CD8-positive, alpha-beta memory T cell (primary cell): ENCODE measurements around the gene GRAMD1C. TPM values are rescaled to one million over a fixed set of nuclear protein-coding genes. Genes with fewer than 3 reads are reported as not detected.

ENCODE experiments used
- CTCF ChIA-PET: fragments of 350-600 bp; sonication (Branson Sonifier 250); formaldehyde crosslinking; loops from one replicate; lab custom pipeline; 2021; ENCODE audit warnings: antibody characterized with exemption; lab: Charles Lee
- POLR2A ChIA-PET: fragments of 350-600 bp; sonication (Branson Sonifier 250); formaldehyde crosslinking; loops from one replicate; lab custom pipeline; 2021; ENCODE audit warnings: antibody characterized with exemption; lab: Charles Lee
- DNase-seq, 5 donors: peaks; one replicate each; pipeline versions ENCODE4 v3.0.0 to v3.0.0-alpha.2; 2020 to 2022; ENCODE audit warnings: mixed read lengths in 1 of 5
- H3K27ac ChIP-seq: one replicate; pipeline ENCODE4 v1.7.0; 2013; ENCODE audit warnings: low read depth, mild to moderate bottlenecking, low read length, moderate library complexity
- H3K27me3 ChIP-seq: 2 replicates; pipeline ENCODE4 v1.7.0; 2013; ENCODE audit warnings: low read length, mild to moderate bottlenecking; ENCODE audit not compliant: insufficient read depth, poor library complexity, severe bottlenecking
- H3K36me3 ChIP-seq: 2 replicates; pipeline ENCODE4 v1.7.0; 2013; ENCODE audit warnings: mild to moderate bottlenecking, low read length, moderate library complexity; ENCODE audit not compliant: insufficient read depth
- H3K4me1 ChIP-seq: 2 replicates; pipeline ENCODE4 v1.7.0; 2013; ENCODE audit warnings: mild to moderate bottlenecking, low read length, moderate library complexity; ENCODE audit not compliant: insufficient read depth
- H3K4me3 ChIP-seq: 2 replicates; pipeline ENCODE4 v1.7.0; 2013; ENCODE audit warnings: mild to moderate bottlenecking, low read length
- H3K9me3 ChIP-seq: 2 replicates; pipeline ENCODE4 v1.7.0; 2013; ENCODE audit warnings: mild to moderate bottlenecking, low read length
- H3K27ac Mint-ChIP-seq, 8 donors: one replicate each; pipeline ENCODE4 v1.8.0; 2020 to 2021; ENCODE audit warnings: mixed read lengths in 8 of 8, mild to moderate bottlenecking in 6 of 8, inconsistent platforms in 3 of 8, moderate library complexity in 3 of 8
- H3K27me3 Mint-ChIP-seq, 2 donors: one replicate each; pipeline ENCODE4 v1.8.0; 2020 to 2021; ENCODE audit warnings: mixed read lengths in 2 of 2, mild to moderate bottlenecking in 1 of 2, moderate library complexity in 1 of 2
- H3K36me3 Mint-ChIP-seq, 3 donors: one replicate each; pipeline ENCODE4 v1.8.0; 2020 to 2021; ENCODE audit warnings: mixed read lengths in 3 of 3, inconsistent platforms in 1 of 3, mild to moderate bottlenecking in 1 of 3
- H3K4me1 Mint-ChIP-seq, 3 donors: one replicate each; pipeline ENCODE4 v1.8.0; 2020 to 2021; ENCODE audit warnings: mixed read lengths in 3 of 3, inconsistent platforms in 1 of 3, mild to moderate bottlenecking in 1 of 3
- H3K4me3 Mint-ChIP-seq, 7 donors: one replicate each; pipeline ENCODE4 v1.8.0; 2020 to 2021; ENCODE audit warnings: mixed read lengths in 7 of 7, mild to moderate bottlenecking in 6 of 7, moderate library complexity in 4 of 7, inconsistent platforms in 2 of 7
- H3K9me3 Mint-ChIP-seq, 5 donors: one replicate each; pipeline ENCODE4 v1.8.0; 2020 to 2022; ENCODE audit warnings: mixed read lengths in 5 of 5, mild to moderate bottlenecking in 3 of 5, moderate library complexity in 2 of 5, inconsistent platforms in 1 of 5
- polyA plus RNA-seq: library from polyadenylated mRNA; unstranded; fragments of 300-500 nt; fragmentation: Illumina TruSeq; gene quantifications from one replicate; pipeline ENCODE4 v1.2.3, GENCODE V29; 2021
- total RNA-seq, 2 experiments: library from RNA; stranded (reverse); gene quantifications; one replicate each; pipeline ENCODE4 v1.2.3, GENCODE V29; 2021

The GRAMD1C gene
- total and polyA plus RNA-seq, 3 experiments from 2014 or later, result 0.47 to 0.81 (median 0.68) TPM

- ChIA-PET POLR2A (no interaction called here), CTCF (interaction anchor here (0.6 to 0.9 kb wide), 2 partner anchors 27 to 42 kb away, joined by 3 read pairs; no protein-coding TSS in a partner anchor)
- Mint-ChIP-seq H3K27me3 (peaks cover 0 to 2% of the 10 kb centered on the region in 2 donors), H3K36me3 (peaks cover 8 to 34% (median 9%) of the 10 kb centered on the region in 3 donors), H3K27ac (peak overlapping the region in 1 of 8 donors; percentile 8), H3K4me3 (no peak overlapping the region), H3K9me3 (no peaks in the 10 kb centered on the region), H3K4me1 (no peaks in the 10 kb centered on the region)
- DNase-seq, result no peak
- Histone ChIP-seq H3K9me3 (no peaks in the 10 kb centered on the region), H3K27me3 (no peaks in the 10 kb centered on the region), H3K36me3 (no peaks in the 10 kb centered on the region), H3K27ac (no peak overlapping the region), H3K4me1 (no peaks in the 10 kb centered on the region), H3K4me3 (no peak overlapping the region)
Observed at GRCh38 chr3:113812854-113813253, 25.7 kb upstream of the GRAMD1C start.

GRCh38 chr3:113819866-113820265 lies 18.7 kb upstream of the GRAMD1C start:
- no peak for DNase-seq
- Histone ChIP-seq H3K4me3 (no peak overlapping the region), H3K4me1 (no peaks in the 10 kb centered on the region), H3K27me3 (no peaks in the 10 kb centered on the region), H3K36me3 (no peaks in the 10 kb centered on the region), H3K27ac (no peak overlapping the region), H3K9me3 (no peaks in the 10 kb centered on the region)
- peaks cover under 1 to 1% of the 10 kb centered on the region in 2 donors for H3K27me3 Mint-ChIP-seq
- no peaks in the 10 kb centered on the region for H3K36me3 Mint-ChIP-seq
- ChIA-PET POLR2A (no interaction called here), CTCF (no interaction called here)
- H3K27ac Mint-ChIP-seq, result no peak overlapping the region
- H3K4me3 Mint-ChIP-seq, result no peak overlapping the region
- H3K9me3 Mint-ChIP-seq, result no peaks in the 10 kb centered on the region
- H3K4me1 Mint-ChIP-seq, result no peaks in the 10 kb centered on the region

- Mint-ChIP-seq H3K36me3 (no peaks in the 10 kb centered on the region), H3K9me3 (peaks cover 0 to 1% (median 0%) of the 10 kb centered on the region in 5 donors), H3K4me1 (peaks cover 1 to 6% (median 6%) of the 10 kb centered on the region in 3 donors), H3K27me3 (peaks cover 3 to 4% of the 10 kb centered on the region in 2 donors), H3K27ac (no peak overlapping the region), H3K4me3 (no peak overlapping the region)
- Histone ChIP-seq H3K36me3 (no peaks in the 10 kb centered on the region), H3K4me1 (no peaks in the 10 kb centered on the region), H3K4me3 (no peak overlapping the region), H3K27me3 (no peaks in the 10 kb centered on the region), H3K27ac (no peak overlapping the region), H3K9me3 (no peaks in the 10 kb centered on the region)
- no peak for DNase-seq
- ChIA-PET CTCF (interaction anchor here (1.1 to 1.4 kb wide), 2 partner anchors 14 to 20 kb away, joined by 3 to 4 read pairs; partner anchors contain the start of gene GRAMD1C), POLR2A (no interaction called here)
Observed at GRCh38 chr3:113825090-113825489, 13.5 kb upstream of the GRAMD1C start.

- DNase-seq, result no peak
- POLR2A ChIA-PET, result no interaction called here
Observed at GRCh38 chr3:113828600-113828999, 10.0 kb upstream of the GRAMD1C start.

GRCh38 chr3:113829576-113830354 lies 8.8 kb upstream of the GRAMD1C start:
- Histone ChIP-seq H3K4me3 (no peak overlapping the region), H3K9me3 (no peaks in the 10 kb centered on the region), H3K27ac (no peak overlapping the region), H3K27me3 (no peaks in the 10 kb centered on the region), H3K36me3 (no peaks in the 10 kb centered on the region), H3K4me1 (no peaks in the 10 kb centered on the region)
- DNase-seq, result no peak
- Mint-ChIP-seq H3K9me3 (peaks cover 11 to 16% (median 14%) of the 10 kb centered on the region in 5 donors), H3K27me3 (peaks cover 2 to 4% of the 10 kb centered on the region in 2 donors), H3K4me3 (no peak overlapping the region), H3K4me1 (peaks cover 17 to 26% (median 23%) of the 10 kb centered on the region in 3 donors), H3K27ac (peak overlapping the region in 2 of 8 donors; percentile 8 to 83), H3K36me3 (peaks cover 2 to 11% (median 4%) of the 10 kb centered on the region in 3 donors)
- CTCF ChIA-PET, result interaction anchor here (1.4 kb wide), 1 partner anchor 93 kb away, joined by 4 read pairs; no protein-coding TSS in a partner anchor
- POLR2A ChIA-PET, result no interaction called here

More at GRCh38 chr3:113828600-113828999, 10.0 kb upstream of the GRAMD1C start:
- Histone ChIP-seq H3K27ac (no peak overlapping the region), H3K4me3 (no peak overlapping the region), H3K27me3 (no peaks in the 10 kb centered on the region), H3K9me3 (no peaks in the 10 kb centered on the region), H3K4me1 (no peaks in the 10 kb centered on the region), H3K36me3 (no peaks in the 10 kb centered on the region)
- peaks cover 2 to 4% of the 10 kb centered on the region in 2 donors for H3K27me3 Mint-ChIP-seq
- CTCF ChIA-PET, result no interaction called here
- H3K36me3 Mint-ChIP-seq, result peaks cover 2 to 11% (median 4%) of the 10 kb centered on the region in 3 donors
- peaks cover 17 to 26% (median 23%) of the 10 kb centered on the region in 3 donors for H3K4me1 Mint-ChIP-seq
- H3K4me3 Mint-ChIP-seq, result no peak overlapping the region
- H3K9me3 Mint-ChIP-seq, result peaks cover 11 to 16% (median 14%) of the 10 kb centered on the region in 5 donors
- H3K27ac Mint-ChIP-seq, result no peak overlapping the region

- H3K4me1 Mint-ChIP-seq, result peaks cover 17 to 26% (median 23%) of the 10 kb centered on the region in 3 donors
- Histone ChIP-seq H3K36me3 (no peaks in the 10 kb centered on the region), H3K4me1 (no peaks in the 10 kb centered on the region), H3K9me3 (no peaks in the 10 kb centered on the region), H3K4me3 (no peak overlapping the region), H3K27me3 (no peaks in the 10 kb centered on the region), H3K27ac (no peak overlapping the region)
- POLR2A ChIA-PET, result no interaction called here
- H3K9me3 Mint-ChIP-seq, result peaks cover 11 to 16% (median 14%) of the 10 kb centered on the region in 5 donors
- CTCF ChIA-PET, result interaction anchor here (1.0 to 1.4 kb wide), 2 partner anchors 9 to 95 kb away, joined by 3 to 4 read pairs; no protein-coding TSS in a partner anchor
- no peaks in the 10 kb centered on the region for H3K27me3 Mint-ChIP-seq
- H3K27ac Mint-ChIP-seq, result peak overlapping the region in 7 of 8 donors; percentile 38 to 82 (median 64)
- peak overlapping the region in 3 of 7 donors; percentile 35 to 58 (median 41) for H3K4me3 Mint-ChIP-seq
- DNase-seq, result no peak
- H3K36me3 Mint-ChIP-seq, result peaks cover 2 to 11% (median 4%) of the 10 kb centered on the region in 3 donors
Observed at GRCh38 chr3:113831103-113831355, 7.6 kb upstream of the GRAMD1C start.

GRCh38 chr3:113832477-113833164 lies 6.0 kb upstream of the GRAMD1C start:
- peak overlapping the region in 1 of 8 donors; percentile 12 for H3K27ac Mint-ChIP-seq
- Histone ChIP-seq H3K9me3 (no peaks in the 10 kb centered on the region), H3K27me3 (no peaks in the 10 kb centered on the region), H3K36me3 (no peaks in the 10 kb centered on the region), H3K4me3 (no peak overlapping the region), H3K4me1 (no peaks in the 10 kb centered on the region), H3K27ac (no peak overlapping the region)
- H3K36me3 Mint-ChIP-seq, result peaks cover 2 to 11% (median 4%) of the 10 kb centered on the region in 3 donors
- peak in 1 of 5 donors; percentile 20 for DNase-seq
- ChIA-PET CTCF (interaction anchor here (1.0 kb wide), 1 partner anchor 80 kb away, joined by 3 read pairs; no protein-coding TSS in a partner anchor), POLR2A (no interaction called here)
- no peaks in the 10 kb centered on the region for H3K27me3 Mint-ChIP-seq
- no peak overlapping the region for H3K4me3 Mint-ChIP-seq
- peaks cover 17 to 26% (median 23%) of the 10 kb centered on the region in 3 donors for H3K4me1 Mint-ChIP-seq
- H3K9me3 Mint-ChIP-seq, result peaks cover 11 to 16% (median 14%) of the 10 kb centered on the region in 5 donors
